Tongue (tissue), 2 donors: ENCODE results near the gene SYT14. TPM values are rescaled to one million over a fixed set of nuclear protein-coding genes. Genes with fewer than 3 reads are reported as not detected.
A peak's percentile ranks its signal among the peaks of the same experiment; 100 is the strongest.
"Not testable (repeated sequence)": the region's sequence is repeated elsewhere in the genome, so short reads cannot be mapped to it uniquely, and the experiment has no call there.

Experiments
- DNase-seq: peaks from one replicate; pipeline ENCODE4 v3.0.0-alpha.2; 2015
- total RNA-seq: library from RNA; depleted of rRNA; stranded (reverse); fragments of >200 nt; gene quantifications from one replicate; pipeline ENCODE4 v1.2.3, GENCODE V29; 2014

SYT14 gene
- total RNA-seq, 1 donor from 2014 or later = 1.0 TPM

DNA sequence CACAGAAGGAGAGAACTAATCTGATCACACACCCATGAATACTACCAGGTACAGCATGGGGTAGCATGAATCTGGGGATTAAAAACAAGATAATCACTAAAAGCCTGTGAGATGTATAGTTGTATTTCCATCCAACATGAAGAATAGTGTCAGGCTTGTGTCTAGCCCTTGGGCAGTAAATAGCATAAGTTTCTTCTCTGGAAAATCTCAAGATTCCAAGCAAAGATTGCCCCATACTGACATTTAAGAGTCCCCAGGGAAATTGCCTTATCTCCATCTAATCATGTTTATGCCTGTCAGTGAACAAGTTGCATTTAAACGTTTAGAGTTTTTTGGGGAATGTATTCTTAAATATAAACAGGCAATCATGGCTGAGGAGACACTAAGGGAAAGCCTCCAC is 185.4 kb downstream of the SYT14 start:
- no peak for DNase-seq

DNA sequence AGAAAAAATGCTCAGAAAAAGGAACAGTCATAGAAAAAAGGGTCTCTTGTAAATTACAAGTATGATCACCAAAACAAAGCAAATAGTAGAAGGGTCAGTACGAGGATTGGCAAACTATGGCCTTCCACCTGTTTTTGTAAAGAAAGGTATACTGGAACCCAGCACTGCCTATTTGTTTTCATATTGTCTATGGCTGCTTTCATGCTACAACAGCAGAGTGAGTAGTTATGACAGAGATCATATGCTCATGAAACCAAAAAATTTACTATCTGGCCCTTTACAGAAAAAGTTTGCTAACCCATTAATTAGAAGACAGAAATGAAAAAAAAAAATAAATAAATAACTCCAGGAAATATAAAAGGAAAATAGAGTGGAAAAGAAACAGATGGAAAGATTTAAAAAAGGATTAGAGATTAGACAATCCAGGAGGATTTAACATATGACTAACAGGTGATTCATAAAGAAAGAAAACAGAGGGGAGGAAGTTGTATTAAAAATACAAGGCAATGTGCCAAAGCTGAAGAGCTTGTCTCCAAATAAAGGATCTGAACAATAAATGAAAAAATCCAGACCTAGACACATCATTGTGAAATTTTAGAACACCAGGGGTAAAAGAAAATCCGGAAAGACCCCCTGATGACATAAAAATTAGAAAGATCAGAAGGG is 186.0 kb downstream of the SYT14 start:
- peak; percentile 29 for DNase-seq

DNA sequence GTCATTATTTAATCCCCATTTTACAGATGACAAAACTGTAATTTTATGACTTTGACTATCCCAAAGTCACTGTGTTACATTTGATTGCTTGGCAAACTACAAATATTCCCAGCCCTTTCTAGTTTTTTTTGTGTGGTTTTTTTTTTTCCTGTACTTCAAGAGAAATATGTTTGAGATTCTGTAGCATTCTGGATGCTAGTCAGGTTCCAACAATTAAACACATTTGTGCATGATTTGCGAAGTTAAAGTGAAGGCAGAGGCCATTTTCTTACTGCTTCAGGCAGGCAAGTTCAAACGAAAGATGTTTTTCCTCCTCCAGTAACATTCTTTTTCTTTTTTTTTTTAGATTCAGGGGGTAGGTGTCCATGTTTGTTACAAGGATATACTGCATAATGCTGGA is 186.7 kb downstream of the SYT14 start:
- peak; percentile 18 for DNase-seq

DNA sequence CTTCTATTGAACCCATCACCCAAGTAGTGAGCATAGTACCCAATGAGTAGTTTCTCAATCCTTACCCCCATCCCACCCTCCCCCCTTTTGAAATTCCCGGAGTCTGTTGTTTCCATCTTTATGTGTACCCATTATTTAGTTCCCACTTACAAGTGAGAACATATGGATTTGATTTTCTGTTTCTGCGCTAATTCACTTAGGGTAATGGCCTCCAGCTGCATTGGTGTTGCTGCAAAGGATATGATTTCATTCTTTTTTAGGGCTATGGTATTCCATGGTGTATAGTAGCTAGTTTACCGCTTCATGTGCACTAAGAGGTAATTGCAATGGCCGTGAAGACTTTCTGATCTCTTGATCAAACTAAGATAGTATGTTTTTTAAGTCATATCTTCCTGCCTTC is 187.1 kb downstream of the SYT14 start:
- DNase-seq = peak; percentile 24

DNA sequence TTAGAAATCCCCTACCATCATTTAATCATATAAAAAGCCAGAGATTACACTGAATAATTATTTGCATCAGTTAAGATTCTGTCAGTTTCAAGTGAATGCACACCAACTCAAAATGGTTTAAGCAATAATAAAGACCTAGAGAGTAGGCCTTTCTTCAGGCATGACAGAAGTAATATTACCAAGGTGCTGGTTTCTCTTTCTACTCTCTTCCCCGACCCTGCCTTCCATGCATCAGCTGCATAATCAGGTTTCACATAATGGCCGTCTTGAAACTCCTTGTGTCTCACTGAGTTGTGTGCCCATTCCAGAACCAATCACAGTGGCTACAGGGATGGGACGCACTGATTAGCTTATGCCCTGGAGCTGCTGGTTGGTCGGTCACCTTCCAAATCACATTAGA is 191.1 kb downstream of the SYT14 start:
- no peak for DNase-seq

DNA sequence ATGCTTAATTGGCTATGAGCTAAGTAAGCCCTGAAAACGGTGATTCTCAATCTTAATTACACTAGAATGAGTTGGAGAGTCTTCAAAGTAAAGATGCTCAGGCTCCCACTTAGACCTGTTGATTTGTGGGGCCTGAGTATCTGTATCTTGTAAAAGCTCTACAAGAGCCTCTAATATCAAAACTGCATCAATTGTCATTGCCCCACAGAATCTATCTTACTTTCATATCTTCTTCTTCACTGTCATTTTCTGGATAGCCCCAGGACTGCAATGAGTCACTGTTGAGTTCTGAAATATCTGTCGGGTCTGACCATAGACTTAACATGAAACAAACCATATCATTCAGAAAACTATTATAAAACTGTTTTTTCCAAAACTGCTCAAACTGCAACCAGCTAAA is 191.7 kb downstream of the SYT14 start:
- no peak for DNase-seq

DNA sequence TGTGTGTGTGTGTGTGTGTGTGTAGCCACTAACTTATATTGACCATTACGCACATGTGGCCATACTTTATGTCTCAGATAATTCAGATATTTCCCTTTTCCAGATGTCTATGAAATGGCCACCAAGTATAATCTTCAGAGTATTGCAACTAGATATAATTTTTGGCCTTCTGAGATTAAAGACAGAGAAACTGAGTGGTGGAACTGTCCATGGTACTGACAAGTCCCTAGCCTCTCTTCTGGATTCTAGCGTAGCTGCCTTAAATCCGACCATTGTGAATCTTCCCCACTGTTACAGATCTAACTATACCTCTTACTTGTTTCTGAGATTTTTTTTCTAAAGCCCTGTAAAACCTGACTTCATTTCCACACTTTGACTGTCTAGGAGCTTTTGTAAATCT is 194.6 kb downstream of the SYT14 start:
- peak; percentile 70 for DNase-seq

DNA sequence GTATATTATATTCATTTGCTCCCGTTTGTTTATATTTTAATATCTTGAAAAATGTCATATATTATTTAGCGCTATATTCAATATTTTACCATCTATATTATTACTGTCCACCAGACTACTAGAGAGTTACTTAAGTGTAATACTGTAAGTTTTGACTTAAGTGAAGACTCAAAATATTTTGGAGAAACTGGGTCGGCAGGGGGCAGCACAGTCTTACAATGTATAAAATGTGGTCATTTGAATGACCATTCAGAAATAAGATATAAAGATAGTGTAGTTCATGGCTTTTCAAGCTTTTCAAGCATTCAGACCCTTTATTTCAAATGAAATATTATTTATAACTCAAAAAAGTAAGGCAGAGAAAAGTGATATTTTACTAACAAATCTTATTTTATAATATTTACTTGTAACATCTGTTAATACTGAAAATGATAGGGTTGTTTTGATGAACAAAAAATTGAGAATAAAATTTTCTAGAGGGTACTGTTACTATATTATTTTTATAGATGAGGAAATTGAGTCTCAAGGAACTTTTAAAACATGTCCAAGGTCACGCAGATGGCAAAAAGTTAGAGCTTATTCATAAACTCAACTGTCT is 205.5 kb downstream of the SYT14 start:
- DNase-seq = peak; percentile 88

DNA sequence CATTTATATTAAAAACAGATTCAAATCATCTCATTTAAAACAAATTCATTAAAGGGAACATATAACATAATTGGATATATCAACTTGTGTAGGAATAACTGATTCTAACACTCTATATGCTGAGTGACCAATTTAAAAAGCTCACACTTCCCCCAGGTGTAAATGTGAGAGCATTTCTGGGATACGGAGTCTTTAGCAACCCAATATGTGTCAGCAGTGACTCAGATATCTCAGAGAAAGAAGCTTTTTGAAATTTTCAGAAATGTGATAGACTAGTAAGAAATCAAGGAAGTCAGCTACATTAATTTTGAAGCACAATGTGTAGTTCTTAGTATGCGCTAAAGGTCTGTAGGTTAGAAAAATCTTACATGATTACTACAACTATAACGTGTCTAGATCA is 206.7 kb downstream of the SYT14 start:
- no peak for DNase-seq

DNA sequence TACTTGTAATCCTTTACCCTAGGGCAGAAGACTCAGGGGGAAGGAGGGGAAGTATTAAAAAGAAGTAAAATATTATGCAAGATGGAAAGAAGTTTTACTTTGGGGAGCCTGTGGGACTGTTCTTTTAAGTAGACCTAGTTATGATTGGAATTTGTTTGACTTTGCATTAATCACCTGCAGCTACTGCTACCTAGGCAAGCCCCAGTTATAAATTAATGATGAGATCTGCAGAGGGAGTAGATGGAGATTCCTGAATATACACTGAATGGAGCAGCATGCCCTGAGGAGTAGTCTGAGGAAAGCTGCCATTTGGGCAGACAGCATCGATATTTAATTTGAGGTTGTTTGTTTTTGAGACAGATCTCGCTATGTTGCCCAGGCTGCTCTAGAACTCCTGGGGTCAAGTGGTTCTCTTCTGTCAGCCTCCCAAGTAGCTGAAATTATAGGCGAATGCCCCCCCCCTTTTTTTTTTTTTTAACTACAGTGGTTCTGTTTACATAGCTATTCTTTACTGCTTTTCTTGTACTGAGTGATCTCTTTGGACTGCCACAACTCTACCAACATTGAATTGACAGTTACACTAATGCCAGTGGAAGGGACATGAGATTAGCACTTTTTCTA is 213.1 kb downstream of the SYT14 start:
- no peak for DNase-seq

DNA sequence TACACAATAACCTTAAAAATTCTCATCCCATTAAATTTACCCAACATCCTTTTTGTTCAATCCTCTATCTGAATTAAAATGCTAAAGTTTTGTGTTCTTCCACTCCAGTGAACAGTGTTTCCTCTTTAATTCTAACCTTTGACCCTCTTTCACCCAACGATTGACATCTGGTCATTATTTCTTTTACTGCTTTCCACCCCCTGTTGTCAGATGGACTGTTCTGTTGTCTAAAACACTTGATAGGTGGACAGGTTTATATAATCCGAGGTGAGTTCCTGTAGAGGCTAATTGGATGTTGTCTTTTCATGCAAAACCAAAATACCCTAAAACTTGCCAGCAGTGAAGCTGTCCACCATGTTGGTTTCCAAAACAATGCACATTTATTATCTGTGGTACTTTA is 221.2 kb downstream of the SYT14 start:
- no peak for DNase-seq

DNA sequence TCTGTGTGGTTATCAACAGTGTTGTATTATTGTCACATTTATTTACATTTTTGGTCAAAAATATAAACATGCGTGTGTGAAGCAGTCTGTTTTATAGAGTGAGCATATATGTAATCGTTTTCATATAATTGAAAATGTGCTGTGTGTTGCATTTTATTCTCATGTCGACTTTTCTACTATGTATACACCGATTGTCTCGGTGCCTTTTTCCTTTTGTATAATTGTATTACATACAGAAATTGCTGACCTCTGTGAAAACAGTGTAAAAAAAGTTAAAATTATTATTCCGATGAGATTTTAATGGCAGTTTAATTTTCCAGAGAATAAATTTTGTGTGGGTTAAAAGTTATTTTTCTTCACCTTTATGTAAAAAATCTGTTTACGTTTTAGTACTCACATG is 232.2 kb downstream of the SYT14 start:
- DNase-seq = no peak

DNA sequence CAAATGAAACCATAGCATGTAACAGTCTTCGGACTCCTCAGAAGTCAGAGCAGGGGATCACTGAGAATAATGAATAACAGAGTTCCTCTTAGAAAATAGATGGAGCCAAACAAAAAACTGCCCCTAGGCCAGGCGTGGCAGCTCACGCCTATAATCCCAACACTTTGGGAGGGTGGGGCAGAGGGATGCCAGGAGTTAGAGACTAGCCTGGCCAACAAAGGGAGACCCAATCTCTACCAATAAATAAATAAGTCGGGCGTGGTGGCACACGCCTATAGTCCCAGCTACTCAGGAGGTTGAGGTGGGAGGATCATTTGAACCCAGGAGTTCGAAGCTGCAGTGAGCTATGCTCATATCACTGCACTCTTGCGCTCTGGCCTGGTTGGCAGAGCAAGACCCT is 236.1 kb downstream of the SYT14 start:
- no peak for DNase-seq

DNA sequence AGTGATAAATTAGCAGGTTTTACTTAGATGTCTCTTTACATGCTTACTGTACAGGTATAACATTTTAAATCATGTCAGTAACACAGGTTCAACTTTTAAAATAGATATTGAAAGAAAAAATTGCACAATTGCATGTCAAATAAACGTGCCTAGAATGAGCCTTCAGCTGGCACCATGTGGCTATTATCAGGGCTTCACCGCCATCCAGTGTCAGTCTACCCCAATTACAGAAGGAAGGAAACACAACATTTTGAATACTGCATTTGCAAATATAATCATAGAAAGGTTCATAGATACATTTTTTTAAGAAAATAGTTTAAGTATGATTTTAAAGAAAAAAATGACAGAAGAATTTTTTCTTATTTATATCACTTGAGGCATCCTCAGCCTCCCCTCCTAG is 247.0 kb downstream of the SYT14 start:
- no peak for DNase-seq

DNA sequence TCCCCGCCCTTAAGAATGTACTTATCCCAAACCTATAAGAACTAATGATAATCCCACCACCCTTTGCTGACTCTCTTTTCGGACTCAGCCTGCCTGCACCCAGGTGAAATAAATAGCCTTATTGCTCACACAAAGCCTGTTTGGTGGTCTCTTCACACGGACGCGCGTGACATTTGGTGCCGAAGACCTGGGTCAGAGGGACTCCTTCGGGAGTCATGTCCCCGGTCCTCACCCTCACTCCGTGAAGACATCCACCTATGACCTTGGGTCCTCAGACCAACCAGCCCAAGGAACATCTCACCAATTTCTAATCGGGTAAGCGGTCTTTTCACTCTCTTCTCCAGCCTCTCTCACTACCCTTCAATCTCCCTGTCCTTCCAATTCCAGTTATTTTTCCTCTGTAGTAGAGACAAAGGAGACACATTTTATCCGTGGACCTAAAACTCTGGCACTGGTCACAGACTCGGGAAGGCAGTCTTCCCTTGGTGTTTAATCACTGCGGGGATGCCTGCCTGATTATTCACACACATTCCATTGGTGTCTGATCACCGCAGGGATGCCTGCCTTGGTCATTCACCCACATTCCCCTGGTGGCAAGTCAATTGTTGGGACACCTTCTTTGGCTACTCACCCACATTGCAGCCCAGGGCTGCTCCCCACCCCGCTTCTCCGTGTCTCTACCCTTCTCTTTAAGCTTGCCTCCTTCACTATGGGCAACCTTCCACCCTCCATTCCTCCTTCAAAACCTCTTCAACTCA is 250.0 kb downstream of the SYT14 start:
- DNase-seq = not testable (repeated sequence)

DNA sequence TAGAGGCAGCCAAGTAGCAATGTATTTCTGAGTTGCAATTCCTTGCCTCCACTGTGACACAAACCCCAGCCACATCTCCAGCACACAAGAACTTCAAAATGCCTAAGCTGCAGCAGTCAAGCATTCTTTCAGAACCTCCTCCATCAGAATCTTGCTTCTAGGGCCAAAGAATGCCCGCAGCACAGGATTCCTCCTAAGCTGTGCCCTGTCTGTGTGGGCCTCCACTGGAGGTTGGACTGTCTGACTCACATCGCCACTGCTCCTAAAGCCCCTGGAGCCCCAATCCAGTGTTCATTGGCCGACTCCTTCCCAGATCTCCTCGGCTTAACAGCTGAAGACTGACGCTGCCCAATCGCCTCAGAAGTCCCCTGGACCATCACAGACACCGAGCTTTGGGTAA is 251.4 kb downstream of the SYT14 start:
- no peak for DNase-seq

DNA sequence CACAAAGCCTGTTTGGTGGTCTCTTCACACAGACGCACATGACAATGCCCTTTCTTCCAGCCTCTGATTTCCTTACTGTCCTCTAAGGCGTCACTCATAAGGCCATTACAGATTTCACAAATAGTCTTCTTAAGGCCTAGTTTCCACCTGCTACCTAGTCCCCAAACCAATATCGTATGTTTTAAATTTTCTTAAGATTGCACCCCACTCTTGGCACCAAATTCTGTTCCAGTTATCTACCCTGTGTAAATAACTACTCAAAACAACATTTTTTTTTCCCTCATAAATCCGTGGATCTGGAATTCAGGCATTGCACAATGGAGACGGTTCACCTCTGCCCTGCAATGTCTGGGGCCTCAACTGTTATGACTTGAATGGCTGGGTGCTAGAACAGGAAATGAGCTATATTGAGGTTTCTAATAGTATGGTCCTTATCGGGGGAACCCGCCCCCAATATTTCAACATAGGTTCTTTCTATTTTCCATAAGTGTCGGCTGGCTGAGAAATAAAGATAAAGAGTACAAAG is 257.7 kb downstream of the SYT14 start:
- DNase-seq = no peak

DNA sequence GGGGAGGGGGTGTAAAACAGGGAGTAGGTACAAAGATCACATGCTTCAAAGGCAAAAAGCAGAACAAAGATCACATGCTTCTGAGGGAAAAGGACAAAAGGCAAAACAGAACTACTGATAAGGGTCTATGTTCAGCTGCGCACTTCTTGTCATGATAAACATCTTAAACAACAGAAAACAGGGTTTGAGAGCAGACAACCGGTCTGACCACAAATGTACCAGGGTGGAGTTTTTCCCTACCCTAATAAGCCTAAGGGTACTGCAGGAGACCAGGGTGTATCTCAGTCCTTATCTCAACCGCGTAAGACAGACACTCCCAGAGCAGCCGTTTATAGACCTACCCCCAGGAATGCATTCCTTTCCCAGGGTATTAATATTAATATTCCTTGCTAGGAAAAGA is 258.2 kb downstream of the SYT14 start:
- DNase-seq = not testable (repeated sequence)

DNA sequence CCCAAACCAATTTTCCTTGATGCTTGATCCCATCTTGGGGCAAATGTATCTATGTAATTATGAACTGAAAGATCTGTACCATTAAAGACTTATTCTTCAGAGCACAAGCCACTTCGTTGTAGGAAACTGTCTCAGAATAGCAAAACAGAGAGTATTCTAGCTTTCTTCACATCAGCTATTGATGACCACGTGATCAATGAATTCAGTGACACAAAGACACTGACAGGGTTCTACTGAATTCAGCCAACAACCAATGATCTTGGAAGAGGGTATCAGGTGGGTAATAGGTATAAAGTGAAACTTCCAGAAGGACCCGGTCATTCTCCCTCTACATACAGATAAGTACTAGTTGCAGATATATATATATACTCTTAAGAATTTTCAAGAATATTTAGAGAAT is 260.8 kb downstream of the SYT14 start:
- no peak for DNase-seq

DNA sequence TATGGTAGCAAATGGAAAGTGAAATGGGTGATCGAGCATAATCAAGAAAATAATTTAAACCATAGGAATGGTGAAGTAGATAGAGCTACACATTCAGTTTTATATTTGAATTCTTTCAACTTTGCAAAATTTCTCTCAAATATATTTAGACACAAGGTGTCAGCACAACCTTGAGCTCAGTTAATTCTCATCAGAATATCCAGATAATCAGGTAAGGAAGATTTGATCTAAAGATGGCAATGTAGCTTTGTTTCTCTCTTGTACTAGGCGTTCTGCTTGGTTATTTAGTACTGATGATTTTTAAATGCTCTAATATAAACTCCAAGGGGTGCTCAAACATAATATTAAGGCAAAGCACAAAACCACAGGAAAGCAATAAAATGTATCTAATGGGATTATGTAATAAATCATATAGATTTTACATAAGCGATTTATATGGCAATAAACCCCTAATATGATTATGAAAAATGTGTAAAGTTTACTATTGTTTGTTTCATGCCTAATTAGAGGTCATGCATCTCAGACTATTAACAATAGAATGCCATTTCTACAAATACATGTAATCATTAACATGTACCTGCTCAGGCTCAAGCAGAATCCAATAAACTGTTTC is 262.2 kb downstream of the SYT14 start:
- peak; percentile 13 for DNase-seq

DNA sequence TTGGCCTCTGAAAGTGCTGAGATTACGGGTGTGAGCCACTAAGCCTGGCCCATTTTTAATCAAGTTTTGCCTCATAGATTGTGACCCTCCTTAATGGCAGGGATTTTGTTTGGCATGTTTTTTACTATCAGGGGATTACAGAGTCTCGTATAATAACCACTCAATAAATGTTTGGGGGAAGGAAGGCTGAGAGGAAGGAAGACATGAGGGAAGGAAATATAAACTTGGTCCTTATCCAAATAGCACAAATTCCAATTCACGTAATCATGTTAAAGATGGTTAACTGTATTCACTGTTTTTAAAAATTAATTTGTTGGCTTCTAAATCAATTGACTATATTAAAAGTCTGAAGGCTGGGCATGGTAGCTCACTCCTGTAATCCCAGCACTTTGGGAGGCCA is 263.7 kb downstream of the SYT14 start:
- no peak for DNase-seq

DNA sequence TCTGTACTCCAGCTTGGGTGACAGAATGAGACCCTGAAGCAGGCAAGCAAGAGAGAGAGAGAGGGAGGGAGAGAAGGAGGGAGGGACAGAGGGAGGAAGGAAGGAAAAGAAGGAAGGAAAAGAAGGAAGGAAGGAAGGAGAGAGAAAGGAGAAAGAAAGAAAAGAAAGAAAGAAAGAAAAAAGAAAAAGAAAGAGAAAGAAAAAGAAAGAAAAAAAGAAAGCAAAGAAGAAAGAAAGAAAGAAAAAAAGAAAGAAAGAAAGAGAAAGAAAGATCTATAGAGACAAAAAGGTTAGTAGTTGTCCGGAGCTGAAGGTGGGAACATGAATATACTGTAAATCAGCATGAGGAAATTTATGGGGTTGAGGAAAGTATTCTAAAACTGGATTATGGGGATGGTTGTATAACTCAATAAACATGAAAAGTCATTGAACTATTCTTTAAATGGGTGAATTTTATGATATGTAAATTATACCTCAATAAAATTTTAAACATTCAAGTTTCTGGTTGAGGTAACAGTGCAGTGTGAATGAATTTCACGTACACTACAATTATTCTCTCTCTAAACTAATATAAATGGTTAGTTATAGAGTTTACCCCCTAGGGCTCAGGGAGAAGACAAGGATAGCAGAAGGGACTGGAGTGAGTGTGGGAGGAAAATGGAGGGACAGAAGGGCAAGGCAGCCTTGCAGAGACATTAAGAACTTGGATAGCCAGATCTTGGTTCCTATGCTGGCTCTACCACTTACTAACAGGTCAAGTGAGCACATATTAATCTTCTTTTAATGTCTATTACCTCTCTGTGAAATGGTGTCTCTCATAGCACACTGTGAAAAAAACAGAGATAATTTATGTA is 269.8 kb downstream of the SYT14 start:
- no peak for DNase-seq
